Epithelial cell of esophagus (primary cell): ENCODE results near the gene GADD45A.
"Not testable (repeated sequence)": the region's sequence is repeated elsewhere in the genome, so short reads cannot be mapped to it uniquely, and the experiment has no call there.

Experiments
- DNase-seq: peaks from one replicate; pipeline ENCODE4 v3.0.0; 2010; ENCODE audit warnings: low read depth
- H3K4me3 ChIP-seq: 2 replicates; pipeline ENCODE4 v1.5.1; 2011; ENCODE audit warnings: mild to moderate bottlenecking, low read length, control low read depth
- CTCF ChIP-seq: IDR thresholded peaks from 2 replicates; pipeline ENCODE4 v1.5.1; 2011; ENCODE audit warnings: low read depth, mild to moderate bottlenecking, low read length, control low read depth, inconsistent platforms; ENCODE audit not compliant: insufficient read depth; ENCODE audit errors: missing control alignments

GADD45A gene

GRCh38 chr1:67723126-67723525, 38.1 kb downstream of the GADD45A start:
- DNase-seq: no peak
- H3K4me3 ChIP-seq: no peak overlapping the region
- TF ChIP-seq CTCF: no peak

DNA sequence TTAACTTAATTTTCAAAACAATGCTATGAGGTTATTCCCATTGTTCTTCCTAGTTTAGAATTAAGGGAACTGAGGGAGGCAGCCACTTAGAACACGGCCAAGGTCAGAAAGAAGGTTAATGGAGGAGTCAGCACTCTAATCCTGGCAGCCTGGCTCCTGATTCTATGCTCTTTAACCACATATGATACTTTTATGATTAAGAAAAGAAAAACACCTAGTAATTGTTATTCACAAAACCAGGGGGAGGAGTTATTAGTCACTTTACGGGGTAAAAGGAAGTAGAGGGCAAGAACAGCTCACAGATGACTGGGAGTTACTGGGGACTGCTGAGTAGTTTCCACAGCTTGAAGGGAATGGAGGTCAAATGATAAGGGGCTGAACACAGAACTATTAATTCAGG, 38.6 kb downstream of the GADD45A start:
- DNase-seq: peak; percentile 91
- no peak for TF ChIP-seq CTCF
- H3K4me3 ChIP-seq: no peak overlapping the region

- no peak overlapping the region for H3K4me3 ChIP-seq
- TF ChIP-seq CTCF: no peak
- DNase-seq: peak; percentile 80
Observed at GRCh38 chr1:67724928-67725560, 40.0 kb downstream of the GADD45A start.

DNA sequence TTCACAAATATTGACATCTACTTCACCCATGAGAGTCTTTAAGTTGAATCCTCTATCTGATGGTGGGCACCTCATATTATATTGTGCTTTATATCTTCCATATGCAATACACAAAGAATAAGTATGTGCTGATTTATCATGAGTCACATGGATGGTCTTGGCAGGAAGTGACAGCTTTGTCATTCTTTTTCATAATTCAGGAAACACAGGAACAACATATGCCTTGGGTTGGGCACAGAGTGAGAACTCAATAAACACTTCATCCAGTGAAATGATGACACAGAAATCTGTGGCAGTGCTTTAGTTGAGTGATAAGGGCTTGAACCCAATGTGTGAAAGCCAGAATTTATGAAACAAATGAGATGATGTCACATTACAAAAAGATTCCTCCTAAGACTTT, 41.2 kb downstream of the GADD45A start:
- H3K4me3 ChIP-seq: no peak overlapping the region
- DNase-seq: peak; percentile 85
- TF ChIP-seq CTCF: no peak

GRCh38 chr1:67729872-67730271, 44.9 kb downstream of the GADD45A start:
- H3K4me3 ChIP-seq: no peak overlapping the region
- no peak for DNase-seq
- TF ChIP-seq CTCF: no peak

DNA sequence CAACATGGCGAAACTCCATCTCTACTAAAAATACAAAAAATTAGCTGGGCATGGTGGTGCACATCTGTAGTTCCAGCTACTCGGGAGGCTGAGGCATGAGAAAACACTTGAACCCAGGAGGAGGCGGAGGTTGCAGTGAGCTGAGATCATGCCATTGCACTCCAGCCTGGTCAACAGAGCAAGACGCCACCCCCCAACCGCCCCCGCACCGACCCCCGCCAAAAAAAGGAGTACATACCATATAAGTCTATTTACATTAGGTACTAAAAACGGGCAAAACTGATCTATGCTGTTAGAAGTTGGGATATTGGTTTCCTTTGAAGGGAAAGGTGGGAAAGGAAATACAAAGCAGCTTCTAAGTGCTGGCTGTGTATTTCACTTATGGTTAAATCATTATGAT, 45.3 kb downstream of the GADD45A start:
- not testable (repeated sequence) for H3K4me3 ChIP-seq, DNase-seq

GRCh38 chr1:67731322-67731721, 46.3 kb downstream of the GADD45A start:
- TF ChIP-seq CTCF: no peak
- no peak for DNase-seq
- H3K4me3 ChIP-seq: no peak overlapping the region
